Liver (tissue), 9 donors: ENCODE data around the gene KRT76. TPM values are rescaled to one million over a fixed set of nuclear protein-coding genes. Genes with fewer than 3 reads are reported as not detected.

Source experiments
- DNase-seq: peaks from one replicate; pipeline ENCODE4 v3.0.0-alpha.2; 2017; ENCODE audit warnings: low spot score
- H3K27ac ChIP-seq, 2 donors: one replicate each; pipeline ENCODE4 v1.7.0; 2013; ENCODE audit warnings: inconsistent platforms in 2 of 2, low read length in 2 of 2, control low read depth in 1 of 2, low read depth in 1 of 2, mild to moderate bottlenecking in 1 of 2
- H3K27me3 ChIP-seq, 4 donors: one replicate each; pipeline versions ENCODE4 v1.6.1 to v1.7.0; 2013; ENCODE audit warnings: low read length in 3 of 4, inconsistent platforms in 1 of 4, mild to moderate bottlenecking in 1 of 4, moderate library complexity in 1 of 4; ENCODE audit not compliant: control insufficient read depth in 4 of 4, insufficient read depth in 4 of 4
- H3K36me3 ChIP-seq, 4 donors: one replicate each; pipeline versions ENCODE4 v1.6.1 to v1.7.0; 2013; ENCODE audit warnings: low read length in 3 of 4, mild to moderate bottlenecking in 3 of 4, low read depth in 1 of 4, moderate library complexity in 1 of 4; ENCODE audit not compliant: control insufficient read depth in 4 of 4, insufficient read depth in 3 of 4
- H3K4me1 ChIP-seq, 4 donors: one replicate each; pipeline versions ENCODE4 v1.6.1 to v1.7.0; 2013; ENCODE audit warnings: low read length in 3 of 4, mild to moderate bottlenecking in 3 of 4, moderate library complexity in 1 of 4; ENCODE audit not compliant: control insufficient read depth in 4 of 4, insufficient read depth in 4 of 4
- H3K4me3 ChIP-seq, 3 donors: one replicate each; pipeline versions ENCODE4 v1.6.1 to v1.7.0; 2013; ENCODE audit warnings: low read length in 3 of 3, control low read depth in 1 of 3, low read depth in 1 of 3, mild to moderate bottlenecking in 1 of 3
- H3K9ac ChIP-seq, 2 donors: one replicate each; pipeline ENCODE4 v1.7.0; 2013; ENCODE audit warnings: low read length in 2 of 2, mild to moderate bottlenecking in 2 of 2, moderate library complexity in 2 of 2, control low read depth in 1 of 2, low read depth in 1 of 2
- H3K9me3 ChIP-seq, 4 donors: one replicate each; pipeline versions ENCODE4 v1.6.1 to v1.7.0; 2013; ENCODE audit warnings: low read length in 3 of 4; ENCODE audit not compliant: control insufficient read depth in 4 of 4
- EGR1 ChIP-seq, 2 donors: IDR thresholded peaks; 2 replicates each; pipeline ENCODE4 v1.6.1; 2016 to 2018; ENCODE audit warnings: antibody characterized with exemption in 2 of 2, low read depth in 2 of 2
- FOXA1 ChIP-seq: IDR thresholded peaks from 2 replicates; pipeline ENCODE4 v1.6.1; 2016; ENCODE audit warnings: antibody characterized with exemption
- FOXA2 ChIP-seq: IDR thresholded peaks from 2 replicates; pipeline ENCODE4 v1.6.1; 2016; ENCODE audit warnings: antibody characterized with exemption
- GABPA ChIP-seq, 2 donors: IDR thresholded peaks in 1 of 2; conservative IDR thresholded peaks in 1 of 2; 2 replicates each; pipeline ENCODE4 v1.6.1; 2016; ENCODE audit warnings: antibody characterized with exemption in 2 of 2, mild to moderate bottlenecking in 1 of 2, moderate library complexity in 1 of 2
- JUND ChIP-seq, 2 donors: IDR thresholded peaks; 2 replicates each; pipeline ENCODE4 v1.6.1; 2016; ENCODE audit warnings: antibody characterized with exemption in 2 of 2
- NR2F2 ChIP-seq: IDR thresholded peaks from 2 replicates; pipeline ENCODE4 v1.6.1; 2016; ENCODE audit warnings: antibody characterized with exemption
- RAD21 ChIP-seq, 2 donors: IDR thresholded peaks; 2 replicates each; pipeline ENCODE4 v1.6.1; 2016; ENCODE audit warnings: antibody characterized with exemption in 2 of 2, mild to moderate bottlenecking in 2 of 2
- REST ChIP-seq: IDR thresholded peaks from 2 replicates; pipeline ENCODE4 v1.6.1; 2016; ENCODE audit warnings: antibody characterized with exemption, mild to moderate bottlenecking
- RXRA ChIP-seq, 2 donors: IDR thresholded peaks; 2 replicates each; pipeline ENCODE4 v1.6.1; 2017 to 2018; ENCODE audit warnings: antibody characterized with exemption in 2 of 2, mild to moderate bottlenecking in 1 of 2
- TAF1 ChIP-seq: conservative IDR thresholded peaks from 2 replicates; pipeline ENCODE4 v1.6.1; 2016; ENCODE audit warnings: antibody characterized with exemption, mild to moderate bottlenecking
- YY1 ChIP-seq: IDR thresholded peaks from 2 replicates; pipeline ENCODE4 v1.6.1; 2016; ENCODE audit warnings: antibody characterized with exemption, mild to moderate bottlenecking
- whole genome bisulfite sequencing: extraction: QIAGEN DNeasy Blood & Tissue Kit; methylation state at CpG from one replicate; pipeline ENCODE4 v1.1.7; 2013; 5-methylcytosine and 5-hydroxymethylcytosine counted together
- polyA plus RNA-seq, 2 donors: library from polyadenylated mRNA; stranded (reverse) in 1 of 2; unstranded in 1 of 2; fragments of 200-250 nt in 1 of 2; fragments of >200 nt in 1 of 2; fragmentation: Nextera tagmentation in 1 of 2; extraction: Ambion mirVana in 1 of 2; gene quantifications; one replicate each; pipeline versions ENCODE4 v1.2.1 to v1.2.3, GENCODE V29; 2013 to 2015
- total RNA-seq, 2 donors: library from RNA; depleted of rRNA; stranded (reverse); fragments of >200 nt; gene quantifications; one replicate each; pipeline ENCODE4 v1.2.3, GENCODE V29; 2014
- donor health status: healthy.
- donor health status: healthy.
- donor health status: healthy.
- donor health status: healthy.
- donor health status: healthy.

Gene KRT76
- total and polyA plus RNA-seq, 4 donors = not detected

- H3K27me3 ChIP-seq = no peaks in the 10 kb centered on the region
- no peak overlapping the region for H3K27ac ChIP-seq
- no peaks in the 10 kb centered on the region for H3K36me3 ChIP-seq
- H3K9ac ChIP-seq = no peak overlapping the region
- TF ChIP-seq YY1 (no peak), FOXA1 (no peak), NR2F2 (no peak), GABPA (IDR thresholded peaks at IDR 0.05 in 1 of 2, conservative IDR thresholded peaks at IDR 0.05 in 1 of 2) (no peak), TAF1 (no peak), RAD21 (IDR thresholded peaks at IDR 0.05) (no peak), JUND (IDR thresholded peaks at IDR 0.05) (no peak)
- no peaks in the 10 kb centered on the region for H3K9me3 ChIP-seq
- WGBS = 68% methylated on average over 4 of the region's 4 CpGs
- H3K4me3 ChIP-seq = no peak overlapping the region
- no peaks in the 10 kb centered on the region for H3K4me1 ChIP-seq
- DNase-seq = no peak
These were observed 50.1 kb downstream of the KRT76 start for GRCh38 chr12:52727037-52727436.

- no peak overlapping the region for H3K4me3 ChIP-seq
- 58% methylated on average over 2 of the region's 2 CpGs for WGBS
- no peaks in the 10 kb centered on the region for H3K36me3 ChIP-seq
- H3K27me3 ChIP-seq = no peaks in the 10 kb centered on the region
- no peak for DNase-seq
- no peaks in the 10 kb centered on the region for H3K9me3 ChIP-seq
- H3K9ac ChIP-seq = no peak overlapping the region
- no peaks in the 10 kb centered on the region for H3K4me1 ChIP-seq
- H3K27ac ChIP-seq = no peak overlapping the region
- TF ChIP-seq TAF1 (no peak), FOXA1 (no peak), RXRA (IDR thresholded peaks at IDR 0.05) (no peak), YY1 (no peak)
These were observed 50.7 kb downstream of the KRT76 start for GRCh38 chr12:52726451-52726850.

GRCh38 chr12:52724384-52724783, 52.8 kb downstream of the KRT76 start:
- 87% methylated on average over 3 of the region's 3 CpGs for WGBS

GRCh38 chr12:52722680-52723079, 54.5 kb downstream of the KRT76 start:
- no peak for DNase-seq
- TF ChIP-seq RAD21 (IDR thresholded peaks at IDR 0.05) (no peak), YY1 (no peak), REST (no peak), FOXA2 (no peak)
- 55% methylated on average over 2 of the region's 2 CpGs for WGBS
- Histone ChIP-seq H3K4me1 (no peaks in the 10 kb centered on the region), H3K36me3 (no peaks in the 10 kb centered on the region), H3K9ac (no peak overlapping the region), H3K4me3 (no peak overlapping the region), H3K27ac (no peak overlapping the region), H3K27me3 (no peaks in the 10 kb centered on the region), H3K9me3 (no peaks in the 10 kb centered on the region)

More at GRCh38 chr12:52724384-52724783, 52.8 kb downstream of the KRT76 start:
- Histone ChIP-seq H3K27me3 (no peaks in the 10 kb centered on the region), H3K36me3 (no peaks in the 10 kb centered on the region), H3K9ac (no peak overlapping the region), H3K9me3 (no peaks in the 10 kb centered on the region), H3K27ac (no peak overlapping the region), H3K4me3 (no peak overlapping the region), H3K4me1 (no peaks in the 10 kb centered on the region)
- no peak for TF ChIP-seq FOXA2
- no peak for TF ChIP-seq EGR1 (IDR thresholded peaks at IDR 0.05; ENCODE audit: low read depth in 2 of 2)
- TF ChIP-seq NR2F2 = no peak
- no peak for DNase-seq
